ENCODE results near the gene KRTAP1-4.

The KRTAP1-4 gene

DNA sequence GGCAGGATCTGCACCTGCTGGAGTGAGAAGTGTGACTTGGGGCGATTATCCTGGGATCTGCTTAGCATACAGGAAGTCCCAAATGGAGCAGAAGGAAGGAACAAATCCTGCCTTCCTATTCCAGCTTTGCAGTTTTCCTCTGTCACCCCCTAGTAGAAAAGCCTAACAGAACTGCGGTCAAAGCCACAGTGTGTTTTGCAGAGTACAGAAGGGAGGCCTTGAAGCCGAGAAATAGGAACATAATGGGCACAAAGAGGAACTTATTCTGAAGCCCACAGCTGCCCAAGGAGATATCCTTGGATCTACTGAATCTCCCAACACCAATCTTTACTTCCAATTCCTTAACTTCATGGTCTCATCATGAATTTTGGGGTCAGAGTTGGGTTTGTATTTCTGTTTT is 11.5 kb downstream of the KRTAP1-4 start:
- intact Hi-C loops (cut with DNase I; ENCODE audit: low total_unique reads): no loop called here
- H3K9me3 ChIP-seq: no peaks in the 10 kb centered on the region
- no peak overlapping the region for H3K4me3 ChIP-seq
- no peak for DNase-seq
- H3K36me3 ChIP-seq: no peaks in the 10 kb centered on the region
- TF ChIP-seq CTCF (IDR thresholded peaks at IDR 0.05): no peak
- H3K27me3 ChIP-seq: no peaks in the 10 kb centered on the region
- H3K4me1 ChIP-seq: no peaks in the 10 kb centered on the region
- H3K27ac ChIP-seq: no peak overlapping the region

DNA sequence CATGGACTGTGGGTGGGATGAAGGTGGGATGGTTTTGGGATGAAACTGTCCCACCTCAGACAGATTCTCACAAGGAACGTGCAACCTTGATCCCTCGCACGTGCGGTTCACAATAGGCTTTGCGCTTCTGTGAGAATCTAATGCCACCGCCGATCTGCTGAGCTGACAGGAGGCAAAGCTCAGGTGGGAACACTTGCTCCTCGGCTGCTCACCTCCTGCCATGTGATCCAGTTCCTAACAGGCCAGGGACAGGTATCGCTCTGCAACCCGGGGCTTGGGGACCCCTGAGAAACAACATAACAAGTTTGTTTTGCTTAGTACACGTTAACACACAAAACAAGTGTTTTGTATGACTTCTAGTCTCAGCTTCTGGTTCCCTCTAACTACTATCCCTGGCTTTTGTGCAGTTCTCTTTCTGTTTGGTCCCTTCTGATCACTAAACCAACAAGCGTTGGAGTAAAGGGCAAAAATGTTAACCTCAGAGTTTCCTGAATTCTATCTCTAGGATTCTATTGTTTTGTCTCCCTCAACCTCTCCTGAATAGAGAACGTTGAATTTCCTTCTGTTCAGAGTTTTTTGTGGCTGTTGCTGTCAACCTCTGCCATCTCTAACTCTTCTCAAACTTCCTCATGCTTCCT is 13.3 kb downstream of the KRTAP1-4 start:
- TF ChIP-seq CTCF (IDR thresholded peaks at IDR 0.05): no peak
- Histone ChIP-seq H3K27me3 (no peaks in the 10 kb centered on the region), H3K9me3 (no peaks in the 10 kb centered on the region), H3K27ac (no peak overlapping the region), H3K4me1 (no peaks in the 10 kb centered on the region), H3K36me3 (no peaks in the 10 kb centered on the region), H3K4me3 (no peak overlapping the region)
- DNase-seq: no peak
- intact Hi-C loops (cut with DNase I; ENCODE audit: low total_unique reads): no loop called here

DNA sequence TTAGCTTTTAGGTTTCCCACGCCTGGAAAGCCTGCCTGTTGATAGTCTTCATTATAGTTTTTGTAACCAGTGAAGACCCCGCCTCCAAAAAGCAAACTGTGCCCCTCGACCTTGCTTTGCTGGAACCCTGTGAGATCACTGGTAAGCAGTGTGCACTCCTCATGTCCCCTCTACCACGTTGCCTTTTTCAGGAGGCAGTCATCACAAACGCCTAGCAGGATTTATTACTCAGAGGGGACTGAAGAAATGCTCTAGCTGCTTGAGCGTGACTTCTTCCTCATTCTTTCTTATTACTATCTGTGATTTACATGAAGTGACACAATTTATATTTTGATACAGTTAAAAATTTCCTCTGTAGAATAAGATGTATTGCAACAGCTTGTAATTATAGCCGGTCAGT is 14.5 kb downstream of the KRTAP1-4 start:
- DNase-seq: no peak
- intact Hi-C loops (cut with DNase I; ENCODE audit: low total_unique reads): no loop called here
- Histone ChIP-seq H3K36me3 (no peaks in the 10 kb centered on the region), H3K27ac (no peak overlapping the region), H3K4me3 (no peak overlapping the region), H3K27me3 (no peaks in the 10 kb centered on the region), H3K4me1 (no peaks in the 10 kb centered on the region), H3K9me3 (no peaks in the 10 kb centered on the region)
- no peak for TF ChIP-seq CTCF (IDR thresholded peaks at IDR 0.05)

DNA sequence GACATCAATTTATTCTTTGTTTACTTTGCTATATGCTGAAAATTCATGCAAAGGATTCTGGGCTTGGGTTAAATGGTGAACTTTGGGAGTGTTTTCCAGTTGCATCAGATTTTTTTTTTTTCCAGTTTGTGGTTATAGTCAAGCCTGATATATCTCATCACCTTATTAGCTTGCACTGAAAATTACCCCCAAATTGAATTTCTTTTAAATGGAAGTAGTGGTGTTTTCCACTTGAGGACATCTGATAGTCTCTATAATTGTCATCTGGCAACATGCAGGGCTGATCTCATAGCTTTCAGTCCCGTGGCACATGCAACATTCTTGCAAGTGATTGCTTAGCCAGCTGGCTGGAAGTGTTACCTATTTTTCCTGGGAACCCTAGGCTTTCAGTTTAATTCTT is 16.4 kb downstream of the KRTAP1-4 start:
- no peaks in the 10 kb centered on the region for H3K4me1 ChIP-seq
- H3K36me3 ChIP-seq: no peaks in the 10 kb centered on the region
- peak in 1 of 2 donors; percentile 31 for DNase-seq
- H3K9me3 ChIP-seq: no peaks in the 10 kb centered on the region
- intact Hi-C loops (cut with DNase I; ENCODE audit: low total_unique reads): no loop called here
- H3K4me3 ChIP-seq: no peak overlapping the region
- H3K27me3 ChIP-seq: no peaks in the 10 kb centered on the region
- no peak overlapping the region for H3K27ac ChIP-seq
- no peak for TF ChIP-seq CTCF (IDR thresholded peaks at IDR 0.05)

DNA sequence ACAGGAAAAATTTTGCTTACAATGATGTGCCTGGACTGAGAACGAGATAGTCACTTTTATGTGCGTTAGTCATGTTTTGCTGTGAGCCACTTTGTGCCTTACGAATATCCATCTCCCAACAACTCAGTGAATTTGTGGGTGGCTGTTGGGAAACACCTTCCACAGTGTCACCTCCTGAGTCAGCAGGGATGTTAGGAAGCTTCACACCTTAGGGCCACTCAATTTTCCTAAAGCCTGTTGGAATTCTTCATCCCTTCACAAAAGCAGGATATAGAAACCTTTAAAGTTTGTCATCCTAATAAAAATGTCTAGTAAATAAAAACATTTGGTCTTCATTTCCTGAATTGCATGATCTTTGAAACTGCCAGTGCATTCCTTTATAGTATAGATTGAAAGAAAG is 16.8 kb downstream of the KRTAP1-4 start:
- DNase-seq: no peak
- Histone ChIP-seq H3K4me1 (no peaks in the 10 kb centered on the region), H3K36me3 (no peaks in the 10 kb centered on the region), H3K4me3 (no peak overlapping the region), H3K9me3 (no peaks in the 10 kb centered on the region), H3K27me3 (no peaks in the 10 kb centered on the region), H3K27ac (no peak overlapping the region)
- TF ChIP-seq CTCF (IDR thresholded peaks at IDR 0.05): no peak
- intact Hi-C loops (cut with DNase I; ENCODE audit: low total_unique reads): no loop called here

Measured in tibial artery (tissue), 4 donors.